HG03442 (cell line): ENCODE measurements around the gene BAK1.
A peak's percentile ranks its signal among the peaks of the same experiment; 100 is the strongest.

Experiments used
- ATAC-seq: cut with Tn5 transposase; IDR thresholded peaks from one replicate; pipeline ENCODE4 v1.9.1; 2021; ENCODE audit warnings: mild to moderate bottlenecking, moderate library complexity; ENCODE audit not compliant: unreplicated experiment

The BAK1 gene

GRCh38 chr6:33588894-33589293, 8.8 kb upstream of the BAK1 start:
- ATAC-seq, result no peak

GRCh38 chr6:33587529-33587928, 7.5 kb upstream of the BAK1 start:
- no peak for ATAC-seq

- ATAC-seq, result no peak
Observed at GRCh38 chr6:33586108-33586640, 6.1 kb upstream of the BAK1 start.

- peak; percentile 66 for ATAC-seq
Observed at GRCh38 chr6:33585403-33586107, 5.5 kb upstream of the BAK1 start.

GRCh38 chr6:33584700-33585402, 4.8 kb upstream of the BAK1 start:
- ATAC-seq, result no peak

- no peak for ATAC-seq
Observed at GRCh38 chr6:33583591-33584155, 3.6 kb upstream of the BAK1 start.

- no peak for ATAC-seq
Observed at GRCh38 chr6:33581186-33581585, 1.1 kb upstream of the BAK1 start.

- no peak for ATAC-seq
Observed at GRCh38 chr6:33578588-33579011, 1.5 kb downstream of the BAK1 start.

GRCh38 chr6:33578164-33578563, 1.9 kb downstream of the BAK1 start:
- ATAC-seq, result no peak

GRCh38 chr6:33577718-33578117, 2.4 kb downstream of the BAK1 start:
- ATAC-seq, result no peak

- ATAC-seq, result no peak
Observed at GRCh38 chr6:33577106-33577535, 3.0 kb downstream of the BAK1 start.

- no peak for ATAC-seq
Observed at GRCh38 chr6:33576668-33577067, 3.4 kb downstream of the BAK1 start.

GRCh38 chr6:33575211-33575610, 4.9 kb downstream of the BAK1 start:
- ATAC-seq, result no peak

GRCh38 chr6:33571637-33572316, 8.3 kb downstream of the BAK1 start:
- ATAC-seq, result no peak

GRCh38 chr6:33570806-33571636, 9.1 kb downstream of the BAK1 start:
- peak; percentile 75 for ATAC-seq

- ATAC-seq, result no peak
Observed at GRCh38 chr6:33568826-33569570, 11.1 kb downstream of the BAK1 start.

GRCh38 chr6:33567836-33568235, 12.2 kb downstream of the BAK1 start:
- ATAC-seq, result no peak

- ATAC-seq, result no peak
Observed at GRCh38 chr6:33566182-33567084, 13.6 kb downstream of the BAK1 start.

GRCh38 chr6:33558801-33559200, 21.3 kb downstream of the BAK1 start:
- ATAC-seq, result no peak
